MM.1S (cell line): ENCODE results near the gene PPP2R5B.

Experiments used
- CTCF ChIP-seq: fragments of 300-600 bp; sonication (generic); IDR thresholded peaks from 2 replicates; pipeline ENCODE4 v1.5.1; 2016; ENCODE audit warnings: antibody characterized with exemption, low read length, mixed read lengths
- EZH2 ChIP-seq: fragments of 300-600 bp; sonication (generic); optimal IDR thresholded peaks from 2 replicates; pipeline ENCODE3; 2017; ENCODE audit warnings: low read depth, mild to moderate bottlenecking, antibody characterized with exemption, low read length, mixed read lengths

- TF ChIP-seq CTCF (no peak), EZH2 (no peak)
Observed at GRCh38 chr11:64909653-64910343, 14.7 kb upstream of the PPP2R5B start.
